ENCODE results near the gene PCSK5.
"Not testable (repeated sequence)": the region's sequence is repeated elsewhere in the genome, so short reads cannot be mapped to it uniquely, and the experiment has no call there.

Gene PCSK5

GRCh38 chr9:76311537-76311936 lies 421.1 kb downstream of the PCSK5 start:
- DNase-seq (ENCODE audit: low spot score): no peak

GRCh38 chr9:76313771-76314170 lies 423.3 kb downstream of the PCSK5 start:
- DNase-seq (ENCODE audit: low spot score): no peak

GRCh38 chr9:76314321-76314720 lies 423.8 kb downstream of the PCSK5 start:
- DNase-seq (ENCODE audit: low spot score): no peak

- DNase-seq (ENCODE audit: low spot score): no peak
Observed at GRCh38 chr9:76316069-76316468, 425.6 kb downstream of the PCSK5 start.

GRCh38 chr9:76319466-76319865 lies 429.0 kb downstream of the PCSK5 start:
- not testable (repeated sequence) for DNase-seq (ENCODE audit: low spot score)

GRCh38 chr9:76321195-76321828 lies 430.8 kb downstream of the PCSK5 start:
- no peak for DNase-seq (ENCODE audit: low spot score)

GRCh38 chr9:76322810-76323209 lies 432.3 kb downstream of the PCSK5 start:
- DNase-seq (ENCODE audit: low spot score): no peak

GRCh38 chr9:76323490-76323889 lies 433.0 kb downstream of the PCSK5 start:
- DNase-seq (ENCODE audit: low spot score): no peak

- not testable (repeated sequence) for DNase-seq (ENCODE audit: low spot score)
Observed at GRCh38 chr9:76324030-76324429, 433.6 kb downstream of the PCSK5 start.

GRCh38 chr9:76330034-76330433 lies 439.6 kb downstream of the PCSK5 start:
- no peak for DNase-seq (ENCODE audit: low spot score)

GRCh38 chr9:76333388-76333787 lies 442.9 kb downstream of the PCSK5 start:
- no peak for DNase-seq (ENCODE audit: low spot score)

GRCh38 chr9:76333964-76334363 lies 443.5 kb downstream of the PCSK5 start:
- DNase-seq (ENCODE audit: low spot score): no peak

- DNase-seq (ENCODE audit: low spot score): no peak
Observed at GRCh38 chr9:76336027-76336426, 445.6 kb downstream of the PCSK5 start.

- no peak for DNase-seq (ENCODE audit: low spot score)
Observed at GRCh38 chr9:76338418-76338817, 447.9 kb downstream of the PCSK5 start.

- no peak for DNase-seq (ENCODE audit: low spot score)
Observed at GRCh38 chr9:76341616-76342015, 451.1 kb downstream of the PCSK5 start.

- no peak for DNase-seq (ENCODE audit: low spot score)
Observed at GRCh38 chr9:76342201-76342600, 451.7 kb downstream of the PCSK5 start.

GRCh38 chr9:76342858-76343257 lies 452.4 kb downstream of the PCSK5 start:
- DNase-seq (ENCODE audit: low spot score): no peak

GRCh38 chr9:76349865-76350264 lies 459.4 kb downstream of the PCSK5 start:
- no peak for DNase-seq (ENCODE audit: low spot score)

GRCh38 chr9:76351006-76351405 lies 460.5 kb downstream of the PCSK5 start:
- DNase-seq (ENCODE audit: low spot score): no peak

GRCh38 chr9:76352026-76352620 lies 461.6 kb downstream of the PCSK5 start:
- no peak for DNase-seq (ENCODE audit: low spot score)

- no peak for DNase-seq (ENCODE audit: low spot score)
Observed at GRCh38 chr9:76353280-76353679, 462.8 kb downstream of the PCSK5 start.

GRCh38 chr9:76354221-76354620 lies 463.7 kb downstream of the PCSK5 start:
- no peak for DNase-seq (ENCODE audit: low spot score)

- no peak for DNase-seq (ENCODE audit: low spot score)
Observed at GRCh38 chr9:76355886-76356285, 465.4 kb downstream of the PCSK5 start.

- DNase-seq (ENCODE audit: low spot score): no peak
Observed at GRCh38 chr9:76357555-76357954, 467.1 kb downstream of the PCSK5 start.

Measured in HuH-7.5 (cell line).